Endothelial cell of umbilical vein (primary cell): Measurements from ENCODE around the gene SETBP1. TPM values are rescaled to one million over a fixed set of nuclear protein-coding genes. Genes with fewer than 3 reads are reported as not detected.

ENCODE experiments used
- BruUV-seq: library from RNA; stranded (reverse); fragments of 400-500 nt; replicated peaks from 2 replicates; lab custom pipeline; 2021; lab: Mats Ljungman, UMichigan
- CTCF ChIA-PET: fragments of 300-600, 350-600 bp; sonication (Branson Sonifier 250); formaldehyde crosslinking; loops from one replicate; lab custom pipeline; 2021; ENCODE audit warnings: antibody characterized with exemption, inconsistent platforms; lab: Charles Lee
- POLR2A ChIA-PET: fragments of 300-600, 350-600 bp; sonication (Branson Sonifier 250); formaldehyde crosslinking; loops from one replicate; lab custom pipeline; 2021; ENCODE audit warnings: antibody characterized with exemption, inconsistent platforms; lab: Charles Lee
- DNase-seq: peaks from one replicate; pipeline ENCODE4 v3.0.0-alpha.2; 2011; ENCODE audit warnings: low read depth, low spot score
- FAIRE-seq: peaks from 2 replicates; lab custom pipeline; 2011; peaks lifted over from hg19 to GRCh38; lab: Jason Lieb, UNC
- H2AFZ ChIP-seq: 2 replicates; pipeline ENCODE4 v1.6.0; 2012; ENCODE audit warnings: low read depth, low read length, control low read depth, inconsistent platforms
- H3K27ac ChIP-seq: 2 replicates; pipeline ENCODE4 v1.5.1; 2011; ENCODE audit warnings: low read depth, mild to moderate bottlenecking, control low read depth, low read length, moderate library complexity; ENCODE audit not compliant: insufficient read depth
- H3K27me3 ChIP-seq, 2 experiments: 2 replicates each; pipeline versions ENCODE4 v1.6.0 to v1.6.1; 2011; ENCODE audit warnings: low read length in 2 of 2, mixed read lengths in 1 of 2; ENCODE audit not compliant: control insufficient read depth in 2 of 2, insufficient read depth in 2 of 2
- H3K36me3 ChIP-seq, 2 experiments: 2 replicates in 1 of 2; 3 replicates in 1 of 2; pipeline ENCODE4 v1.5.1; 2011; ENCODE audit warnings: low read length in 2 of 2, mild to moderate bottlenecking in 1 of 2, moderate library complexity in 1 of 2; ENCODE audit not compliant: control insufficient read depth in 2 of 2, insufficient read depth in 2 of 2; ENCODE audit errors: extremely low read depth in 1 of 2
- H3K4me1 ChIP-seq: 3 replicates; pipeline ENCODE4 v1.5.1; 2011; ENCODE audit warnings: mild to moderate bottlenecking, low read length; ENCODE audit not compliant: control insufficient read depth, insufficient read depth; ENCODE audit errors: extremely low read depth
- H3K4me2 ChIP-seq: 2 replicates; pipeline ENCODE4 v1.6.1; 2011; ENCODE audit warnings: low read length, control low read depth, mixed read lengths; ENCODE audit not compliant: insufficient read depth
- H3K4me3 ChIP-seq, 3 experiments: fragments of 200-600 bp in 1 of 3; sonication (generic), shearing (Covaris generic) in 1 of 3; replicated peaks in 1 of 3; 2 replicates each; pipeline ENCODE4 v1.5.1; 2011 to 2016; ENCODE audit warnings: control low read depth in 3 of 3, low read length in 3 of 3, mild to moderate bottlenecking in 2 of 3, inconsistent platforms in 1 of 3, low read depth in 1 of 3, moderate library complexity in 1 of 3; ENCODE audit not compliant: insufficient read depth in 1 of 3
- H3K79me2 ChIP-seq: 2 replicates; pipeline ENCODE4 v1.6.0; 2012; ENCODE audit warnings: low read length, inconsistent platforms; ENCODE audit not compliant: control insufficient read depth, insufficient read depth
- H3K9ac ChIP-seq: replicated peaks from 2 replicates; pipeline ENCODE3; 2011; ENCODE audit warnings: low read length, control low read depth; ENCODE audit not compliant: insufficient read depth; ENCODE audit errors: extremely low read depth
- H3K9me1 ChIP-seq: replicated peaks from 3 replicates; pipeline ENCODE4 v1.6.0; 2011; ENCODE audit warnings: mild to moderate bottlenecking, low read length; ENCODE audit not compliant: control insufficient read depth, insufficient read depth; ENCODE audit errors: extremely low read depth
- H3K9me3 ChIP-seq: replicated peaks from 2 replicates; pipeline ENCODE4 v1.5.1; 2012; ENCODE audit warnings: low read length, inconsistent platforms; ENCODE audit not compliant: control insufficient read depth, insufficient read depth
- H4K20me1 ChIP-seq: replicated peaks from 2 replicates; pipeline ENCODE3; 2011; ENCODE audit warnings: mild to moderate bottlenecking, low read length; ENCODE audit not compliant: control insufficient read depth, insufficient read depth; ENCODE audit errors: extremely low read depth
- CTCF ChIP-seq, 2 donors: IDR thresholded peaks; 1 replicate in 1 of 2; 2 replicates in 1 of 2; pipeline ENCODE4 v1.5.1; 2011; ENCODE audit warnings: low read length in 2 of 2, mild to moderate bottlenecking in 2 of 2, moderate library complexity in 2 of 2, control low read depth in 1 of 2, inconsistent platforms in 1 of 2, low read depth in 1 of 2; ENCODE audit not compliant: insufficient read depth in 1 of 2; ENCODE audit errors: extremely low read depth in 1 of 2
- EZH2 ChIP-seq: IDR thresholded peaks from 2 replicates; pipeline ENCODE4 v1.6.1; 2012; ENCODE audit warnings: borderline replicate concordance, low read depth, mild to moderate bottlenecking, moderate library complexity, low read length, inconsistent platforms; ENCODE audit not compliant: severe bottlenecking
- FOS ChIP-seq: IDR thresholded peaks from 2 replicates; pipeline ENCODE4 v1.6.1; 2011; ENCODE audit warnings: mild to moderate bottlenecking, low read length, moderate library complexity, borderline replicate concordance; ENCODE audit not compliant: insufficient read depth
- GATA2 ChIP-seq: IDR thresholded peaks from 2 replicates; pipeline ENCODE4 v1.7.0; 2011; ENCODE audit warnings: low read depth, mild to moderate bottlenecking, moderate library complexity, mixed read lengths, low read length; ENCODE audit not compliant: insufficient read length, insufficient read depth
- MYC ChIP-seq: IDR thresholded peaks from one replicate; pipeline ENCODE4 v1.6.1; 2011; ENCODE audit warnings: mild to moderate bottlenecking, low read depth, low read length
- POLR2AphosphoS5 ChIP-seq: IDR thresholded peaks from 2 replicates; pipeline ENCODE4 v1.6.1; 2012; ENCODE audit warnings: low read depth, mild to moderate bottlenecking, control low read depth, low read length, moderate library complexity; ENCODE audit not compliant: insufficient read depth
- dilution Hi-C: fragments of 300-500 bp; cut with MboI; formaldehyde crosslinking; loops from one replicate; pipeline ENCODE4 v1.15.0; 2019; ENCODE audit warnings: low sequenced_read_pairs; ENCODE audit not compliant: extremely low pct_ligation_motif_present
- intact Hi-C: fragments of 100-400 bp; cut with micrococcal nuclease; formaldehyde crosslinking; loops from one replicate; pipeline ENCODE4 v1.10.0; 2022
- polyA plus RNA-seq, 4 experiments: library from polyadenylated mRNA; depleted of rRNA in 3 of 4; stranded (reverse) in 3 of 4; unstranded in 1 of 4; fragments of >200 nt; gene quantifications; 2 replicates each; pipeline versions ENCODE4 v1.2.1 to v1.2.3, GENCODE V29; 2011 to 2012; ENCODE audit warnings: missing spikeins in 1 of 4
- total RNA-seq: library from RNA; stranded (reverse); gene quantifications from 2 replicates; pipeline ENCODE4 v1.2.3, GENCODE V29; 2021
- TF ChIP-seq, protein P1 (sequence below): IDR thresholded peaks from 2 replicates; pipeline ENCODE4 v1.6.1; 2011; ENCODE audit not compliant: insufficient read depth, insufficient read length

Gene SETBP1
- total and polyA plus RNA-seq, 2 donors (not counting 3 experiments of a cell fraction or from before 2014, with no cell fraction given) = 0.76 to 3.1 TPM

GRCh38 chr18:45046228-45046627 is 365.5 kb downstream of the SETBP1 start:
- no peaks in the 10 kb centered on the region for H3K79me2 ChIP-seq
- no peak overlapping the region for H2AFZ ChIP-seq
- intact Hi-C loops (no loop called here), dilution Hi-C loops (no loop called here)
- POLR2A ChIA-PET = no interaction called here
- no peaks in the 10 kb centered on the region for H3K9me3 ChIP-seq
- BruUV-seq = no TSS peak
- no peaks in the 10 kb centered on the region for H3K36me3 ChIP-seq
- no peak overlapping the region for H3K4me3 ChIP-seq
- no peak overlapping the region for H3K27ac ChIP-seq
- CTCF ChIA-PET = no interaction called here
- FAIRE-seq (no peak), DNase-seq (no peak)
- no peak for TF ChIP-seq MYC
- TF ChIP-seq POLR2AphosphoS5 = no peak
- TF ChIP-seq, protein P1, sequence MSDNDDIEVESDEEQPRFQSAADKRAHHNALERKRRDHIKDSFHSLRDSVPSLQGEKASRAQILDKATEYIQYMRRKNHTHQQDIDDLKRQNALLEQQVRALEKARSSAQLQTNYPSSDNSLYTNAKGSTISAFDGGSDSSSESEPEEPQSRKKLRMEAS = no peak
- no peak for TF ChIP-seq FOS
- TF ChIP-seq CTCF (IDR thresholded peaks at IDR 0.05; ENCODE audit: extremely low read depth in 1 of 2, insufficient read depth in 1 of 2, low read depth in 1 of 2, low read length in 2 of 2) = no peak
- no peak for TF ChIP-seq EZH2
- no peak for TF ChIP-seq GATA2
- H3K27me3 ChIP-seq = no peaks in the 10 kb centered on the region
- no peak overlapping the region for H3K4me2 ChIP-seq
- H3K9me1 ChIP-seq = no peaks in the 10 kb centered on the region
- H4K20me1 ChIP-seq = no peaks in the 10 kb centered on the region
- no peaks in the 10 kb centered on the region for H3K4me1 ChIP-seq
- no peak overlapping the region for H3K9ac ChIP-seq
